GM21367 (cell line): ENCODE data around the gene CARM1.
"Not testable (repeated sequence)": the region's sequence is repeated elsewhere in the genome, so short reads cannot be mapped to it uniquely, and the experiment has no call there.

Source experiments
- ATAC-seq: cut with Tn5 transposase; IDR thresholded peaks from one replicate; pipeline ENCODE4 v1.9.1; 2021; ENCODE audit not compliant: unreplicated experiment

CARM1 gene

DNA sequence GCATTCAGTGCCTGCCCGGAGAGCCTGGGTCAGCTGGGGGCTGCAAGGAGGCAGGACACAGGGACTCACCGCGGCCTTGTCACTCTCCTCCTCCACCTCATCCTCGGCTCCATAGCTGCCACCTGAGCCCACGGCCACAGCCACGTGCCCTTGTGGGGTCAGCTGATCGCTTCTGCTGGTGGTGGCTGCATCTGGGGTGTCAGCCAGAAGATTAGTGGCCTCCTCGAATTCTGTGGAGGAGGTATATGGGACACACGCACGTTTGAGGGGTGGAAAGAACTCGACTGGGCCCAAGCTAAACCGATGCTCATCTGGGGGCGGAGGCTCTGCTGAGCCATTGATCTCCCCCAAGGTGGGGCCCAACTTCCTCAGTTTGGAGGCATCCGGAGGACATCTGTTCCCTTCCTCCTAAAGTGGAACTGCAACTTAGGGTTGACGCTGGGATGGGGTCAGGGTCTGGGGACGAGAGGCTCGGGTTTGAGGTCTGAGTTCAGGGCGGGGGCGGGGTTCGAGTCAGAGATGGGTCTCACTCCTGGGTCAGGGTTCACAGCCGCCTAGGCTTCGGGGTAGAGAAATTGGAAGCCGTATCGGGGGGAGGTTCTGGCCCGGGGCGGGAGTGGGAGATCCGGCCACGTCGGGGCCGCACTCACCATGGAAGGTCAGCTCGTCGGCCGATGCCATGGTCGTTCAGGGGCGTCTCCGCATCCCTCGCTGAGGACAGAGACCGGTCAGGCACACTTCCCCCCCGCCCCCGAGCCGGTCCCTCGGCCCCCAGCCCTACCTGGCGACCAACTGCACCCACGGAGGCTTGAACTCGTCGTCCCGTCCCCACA is 56.6 kb downstream of the CARM1 start:
- ATAC-seq, result no peak

DNA sequence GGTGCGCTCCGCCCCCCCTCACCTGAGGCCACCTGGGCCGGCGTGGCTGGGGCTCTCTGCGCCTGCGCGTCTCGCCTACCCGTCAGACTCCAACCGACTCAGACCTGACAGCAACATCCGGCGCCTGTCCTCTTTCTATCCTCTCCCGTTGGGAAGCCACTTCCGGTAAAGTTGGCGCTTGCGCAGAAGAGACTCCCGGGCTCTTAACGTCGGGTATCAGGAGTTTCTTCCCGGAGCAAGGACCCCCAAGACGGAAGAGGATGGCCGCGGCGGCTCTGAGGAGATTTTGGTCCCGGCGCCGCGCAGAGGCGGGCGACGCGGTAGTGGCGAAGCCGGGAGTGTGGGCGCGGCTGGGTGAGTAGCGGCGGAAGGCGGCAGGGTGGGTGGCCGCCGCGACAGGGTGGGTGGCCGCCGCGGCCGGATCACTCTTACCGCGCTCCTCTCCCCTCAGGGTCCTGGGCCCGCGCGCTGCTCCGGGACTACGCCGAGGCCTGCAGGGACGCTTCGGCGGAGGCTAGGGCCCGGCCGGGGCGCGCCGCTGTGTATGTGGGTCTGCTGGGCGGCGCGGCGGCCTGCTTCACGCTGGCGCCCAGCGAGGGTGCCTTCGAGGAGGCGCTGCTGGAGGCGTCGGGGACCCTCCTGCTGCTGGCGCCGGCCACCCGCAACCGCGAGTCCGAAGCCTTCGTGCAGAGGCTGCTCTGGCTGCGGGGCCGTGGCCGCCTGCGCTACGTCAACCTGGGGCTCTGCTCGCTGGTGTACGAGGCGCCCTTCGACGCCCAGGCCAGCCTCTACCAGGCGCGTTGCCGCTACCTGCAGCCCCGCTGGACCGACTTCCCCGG is 57.4 kb downstream of the CARM1 start, which contains the start of the genes TIMM29 and YIPF2:
Gene TIMM29 (plus strand): TSS at position 249 of the 839 bp plus-strand sequence. CDS start 12 bp downstream, at position 261.
Gene YIPF2 (minus strand): TSS at position 77 of the 839 bp plus-strand sequence. CDS start 229 bp downstream, outside the sequence.
- ATAC-seq, result no peak

DNA sequence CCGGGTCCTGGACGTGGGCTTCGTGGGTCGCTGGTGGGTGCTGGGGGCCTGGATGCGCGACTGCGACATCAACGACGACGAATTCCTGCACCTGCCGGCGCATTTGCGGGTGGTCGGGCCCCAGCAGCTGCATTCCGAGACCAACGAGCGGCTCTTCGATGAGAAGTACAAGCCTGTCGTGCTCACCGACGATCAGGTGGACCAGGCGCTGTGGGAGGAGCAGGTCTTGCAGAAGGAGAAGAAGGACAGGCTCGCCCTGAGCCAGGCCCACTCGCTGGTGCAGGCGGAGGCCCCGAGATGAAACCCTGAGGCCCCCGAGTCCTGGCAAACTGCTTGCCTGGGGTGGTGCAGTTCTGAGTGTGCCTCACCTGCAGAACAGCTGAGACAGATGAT is 58.0 kb downstream of the CARM1 start:
- no peak for ATAC-seq

DNA sequence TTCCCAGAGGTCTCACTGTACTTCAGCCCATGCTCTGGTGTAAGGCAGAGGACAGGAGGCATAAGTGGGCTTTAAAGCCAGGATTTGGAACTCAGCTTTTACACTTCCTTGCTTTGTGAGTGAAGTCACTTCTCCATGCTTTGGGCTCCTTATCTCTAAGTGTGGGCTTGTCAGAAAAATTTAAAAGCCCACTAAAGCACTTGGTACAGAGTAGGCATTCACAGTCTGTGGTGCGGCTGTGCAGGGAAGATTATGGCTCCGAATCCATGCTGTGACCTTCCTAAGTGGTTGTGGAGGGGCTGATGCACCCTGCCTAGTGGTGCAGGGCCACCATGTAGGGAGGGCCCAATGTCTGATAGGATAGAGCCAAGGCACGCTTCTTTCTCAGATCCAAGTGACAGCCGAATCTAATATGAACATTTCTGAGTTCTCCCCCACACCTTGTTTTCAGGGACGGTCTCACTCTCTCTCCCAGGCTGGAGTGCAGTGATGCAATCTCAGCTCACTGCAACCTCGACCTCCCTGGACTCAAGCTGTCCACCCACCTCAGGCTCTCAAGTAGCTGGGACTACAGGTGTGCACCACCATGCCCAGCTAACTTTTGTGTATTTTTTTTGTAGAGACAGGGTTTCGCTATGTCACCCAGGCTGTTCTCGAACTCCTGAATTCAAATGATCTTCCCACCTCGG is 64.2 kb downstream of the CARM1 start:
- ATAC-seq, result no peak

- no peak for ATAC-seq
Measured at GRCh38 chr19:10936661-10937084, 65.3 kb downstream of the CARM1 start.

GRCh38 chr19:10941649-10942048 is 70.3 kb downstream of the CARM1 start:
- ATAC-seq, result not testable (repeated sequence)

GRCh38 chr19:10943412-10943811 is 72.1 kb downstream of the CARM1 start:
- not testable (repeated sequence) for ATAC-seq

- no peak for ATAC-seq
Measured at GRCh38 chr19:10945264-10945663, 73.9 kb downstream of the CARM1 start.

GRCh38 chr19:10946958-10947657 is 75.8 kb downstream of the CARM1 start:
- ATAC-seq, result no peak

- no peak for ATAC-seq
Measured at GRCh38 chr19:10952809-10953208, 81.5 kb downstream of the CARM1 start.

- ATAC-seq, result not testable (repeated sequence)
Measured at GRCh38 chr19:10959277-10959968, 88.1 kb downstream of the CARM1 start.

DNA sequence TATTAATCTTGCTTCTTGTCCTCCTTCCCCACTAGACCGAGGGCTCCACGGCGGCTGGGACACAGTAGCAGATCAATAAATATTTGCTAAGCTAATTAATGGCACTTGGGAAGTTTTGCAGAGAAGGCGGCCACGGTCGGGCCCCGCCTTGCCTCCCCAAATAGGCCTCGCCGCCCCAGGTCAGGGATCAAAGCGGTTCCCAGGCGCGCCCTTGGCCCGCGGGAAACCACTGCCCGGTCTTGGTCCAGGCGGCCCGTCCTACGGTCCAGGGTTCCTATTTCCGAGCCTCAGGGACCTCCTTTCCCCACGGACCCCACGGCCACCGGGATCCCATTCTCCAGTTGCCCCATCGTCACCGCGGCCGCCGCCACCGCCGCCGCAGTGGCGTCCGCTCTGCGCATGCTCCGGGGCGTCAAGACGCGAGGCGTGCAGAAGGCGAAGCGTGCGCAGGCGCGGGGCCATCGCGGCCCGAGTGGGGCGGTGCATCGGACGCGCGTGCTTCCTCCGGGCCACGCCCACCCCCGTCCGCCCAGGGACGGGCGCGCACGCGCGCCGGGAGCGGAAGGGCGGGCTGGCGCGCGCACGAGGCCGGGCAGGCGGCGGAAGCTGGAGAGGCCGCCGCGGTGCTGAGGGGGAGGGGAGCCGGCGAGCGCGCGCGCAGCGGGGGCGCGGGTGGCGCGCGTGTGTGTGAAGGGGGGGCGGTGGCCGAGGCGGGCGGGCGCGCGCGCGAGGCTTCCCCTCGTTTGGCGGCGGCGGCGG is 89.1 kb downstream of the CARM1 start, which contains the start of gene SMARCA4:
Gene SMARCA4 (plus strand): TSS at position 717 of the 759 bp plus-strand sequence. CDS start 23,122 bp downstream, outside the sequence.
- ATAC-seq, result peak; percentile 58

DNA sequence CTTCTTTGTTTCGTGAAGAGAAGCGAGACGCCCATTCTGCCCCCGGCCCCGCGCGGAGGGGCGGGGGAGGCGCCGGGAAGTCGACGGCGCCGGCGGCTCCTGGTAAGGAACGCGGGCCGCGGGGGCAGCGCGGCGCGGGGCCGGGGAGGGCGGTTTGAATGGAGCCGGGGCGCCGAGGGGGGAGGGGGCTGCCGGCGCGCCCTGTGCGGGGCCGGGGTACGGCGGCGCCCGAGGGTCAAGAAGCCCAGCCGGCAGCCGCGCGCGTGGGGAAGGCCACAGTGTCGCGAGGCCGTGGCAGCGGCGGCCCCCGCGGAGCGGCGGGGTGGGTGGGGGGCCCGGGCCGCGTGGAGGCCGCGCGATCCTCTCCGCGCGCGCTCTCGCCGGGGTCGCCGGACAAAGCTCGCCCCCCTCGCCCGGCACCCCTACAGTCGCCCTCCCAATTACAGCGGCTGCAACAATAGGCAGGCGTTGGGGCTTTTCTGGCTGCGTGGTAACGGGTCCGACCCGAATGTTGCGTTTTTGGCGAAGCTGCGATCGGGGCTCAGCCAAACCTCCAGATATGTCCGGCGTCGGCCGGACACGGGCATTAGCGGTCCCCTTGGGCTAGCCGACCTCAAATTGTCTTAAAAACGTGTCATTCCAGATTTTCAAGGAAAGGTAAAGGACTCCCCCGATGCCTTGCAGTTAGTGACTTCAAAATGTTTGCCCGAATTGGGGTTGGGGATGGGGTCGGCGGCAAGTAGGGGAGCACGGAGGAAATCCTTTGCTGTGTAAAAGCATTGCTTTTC is 89.9 kb downstream of the CARM1 start:
- ATAC-seq, result peak; percentile 27

GRCh38 chr19:10962863-10963262 is 91.5 kb downstream of the CARM1 start:
- no peak for ATAC-seq

- ATAC-seq, result no peak
Measured at GRCh38 chr19:10963865-10964264, 92.5 kb downstream of the CARM1 start.

- ATAC-seq, result no peak
Measured at GRCh38 chr19:10964903-10965302, 93.5 kb downstream of the CARM1 start.

DNA sequence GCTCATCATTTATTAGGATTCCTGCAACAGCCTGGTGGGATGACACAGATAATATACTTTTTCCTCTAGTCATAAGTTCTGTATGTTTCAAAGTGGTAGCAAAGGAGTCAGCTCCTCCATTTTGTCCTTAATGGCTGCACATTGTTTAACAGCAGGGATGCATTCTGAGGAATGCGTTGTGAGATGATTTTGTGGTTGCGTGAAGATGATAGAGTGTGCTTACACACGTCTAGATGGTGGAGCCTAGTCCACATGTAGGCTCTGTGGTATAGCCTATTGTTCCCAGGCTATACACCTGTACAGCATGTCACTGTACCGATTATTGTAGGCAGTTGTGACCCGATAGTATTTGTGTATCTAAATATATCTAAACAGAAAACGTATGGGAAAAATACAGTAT is 94.0 kb downstream of the CARM1 start:
- ATAC-seq, result no peak

- ATAC-seq, result no peak
Measured at GRCh38 chr19:10966809-10967208, 95.5 kb downstream of the CARM1 start.
